CD4-positive, alpha-beta T cell (primary cell): ENCODE results near the gene DNAH3. TPM values are rescaled to one million over a fixed set of nuclear protein-coding genes. Genes with fewer than 3 reads are reported as not detected.
"Not testable (repeated sequence)": the region's sequence is repeated elsewhere in the genome, so short reads cannot be mapped to it uniquely, and the experiment has no call there.

ENCODE experiments used
- ATAC-seq: fragments of 200-7000 bp; cut with Tn5 transposase; one replicate; pipeline ENCODE4 v1.10.0; 2022; ENCODE audit warnings: mild to moderate bottlenecking; ENCODE audit not compliant: poor library complexity
- CTCF ChIA-PET: fragments of 350-600 bp; sonication (Branson Sonifier 250); formaldehyde crosslinking; loops from one replicate; lab custom pipeline; 2021; ENCODE audit warnings: antibody characterized with exemption, inconsistent platforms; lab: Charles Lee
- POLR2A ChIA-PET: fragments of 350-600 bp; sonication (Branson Sonifier 250); formaldehyde crosslinking; loops from one replicate; lab custom pipeline; 2021; ENCODE audit warnings: antibody characterized with exemption, inconsistent platforms; lab: Charles Lee
- DNase-seq, 14 experiments: peaks; one replicate each; pipeline ENCODE4 v3.0.0-alpha.2; 2013 to 2020; ENCODE audit warnings: mixed read lengths in 2 of 14
- H3K27ac ChIP-seq, 2 donors: one replicate each; pipeline versions ENCODE4 v1.5.1 to v1.7.0; 2013; ENCODE audit warnings: low read length in 2 of 2, low read depth in 1 of 2, mild to moderate bottlenecking in 1 of 2
- H3K27me3 ChIP-seq, 2 experiments: 1 replicate in 1 of 2; 2 replicates in 1 of 2; pipeline versions ENCODE4 v1.6.1 to v1.7.0; 2013; ENCODE audit warnings: low read length in 2 of 2, control low read depth in 1 of 2, mild to moderate bottlenecking in 1 of 2, moderate library complexity in 1 of 2; ENCODE audit not compliant: insufficient read depth in 2 of 2, control insufficient read depth in 1 of 2
- H3K36me3 ChIP-seq: one replicate; pipeline ENCODE4 v1.6.1; 2013; ENCODE audit warnings: low read length, control low read depth; ENCODE audit not compliant: insufficient read depth
- H3K4me1 ChIP-seq: one replicate; pipeline ENCODE4 v1.6.1; 2013; ENCODE audit warnings: low read length, control low read depth; ENCODE audit not compliant: insufficient read depth
- H3K4me3 ChIP-seq: one replicate; pipeline ENCODE4 v1.5.1; 2013; ENCODE audit warnings: mild to moderate bottlenecking, low read length, moderate library complexity
- H3K9me3 ChIP-seq, 2 experiments: 1 replicate in 1 of 2; 2 replicates in 1 of 2; pipeline versions ENCODE4 v1.6.1 to v1.7.0; 2013; ENCODE audit warnings: low read length in 2 of 2, mild to moderate bottlenecking in 2 of 2, control low read depth in 1 of 2, moderate library complexity in 1 of 2; ENCODE audit not compliant: control insufficient read depth in 1 of 2, insufficient read depth in 1 of 2
- H3K27ac Mint-ChIP-seq: one replicate; pipeline ENCODE4 v1.8.0; 2020; ENCODE audit warnings: mixed read lengths
- H3K27me3 Mint-ChIP-seq: one replicate; pipeline ENCODE4 v1.8.0; 2021; ENCODE audit warnings: mixed read lengths
- H3K36me3 Mint-ChIP-seq: one replicate; pipeline ENCODE4 v1.8.0; 2021; ENCODE audit warnings: low read depth, mixed read lengths
- H3K4me1 Mint-ChIP-seq: one replicate; pipeline ENCODE4 v1.8.0; 2021; ENCODE audit warnings: low read depth, mixed read lengths
- H3K4me3 Mint-ChIP-seq: one replicate; pipeline ENCODE4 v1.8.0; 2020; ENCODE audit warnings: mild to moderate bottlenecking, mixed read lengths
- H3K9me3 Mint-ChIP-seq: one replicate; pipeline ENCODE4 v1.8.0; 2020; ENCODE audit warnings: mixed read lengths
- CTCF ChIP-seq: fragments of 200-600 bp; IDR thresholded peaks from one replicate; pipeline ENCODE4 v1.8.0; 2022; ENCODE audit warnings: antibody characterized with exemption, mild to moderate bottlenecking
- intact Hi-C, 2 experiments: fragments of 100-400 bp; cut with DNase I in 1 of 2; cut with micrococcal nuclease in 1 of 2; formaldehyde crosslinking; loops; one replicate each; pipeline versions ENCODE4 v1.15.1 to v1.9.0; 2023 to 2025; cut with DNase I, micrococcal nuclease
- total RNA-seq, 174 experiments: library from RNA in 2 of 174; stranded (reverse) in 2 of 174; gene quantifications; one replicate each; pipeline ENCODE4 v1.2.3 and lab custom pipeline; 2021 to 2026

Gene DNAH3
- total RNA-seq, 2 experiments from 2014 or later, result not detected

- no peaks in the 10 kb centered on the region for H3K27me3 Mint-ChIP-seq
- H3K36me3 Mint-ChIP-seq, result peaks cover 12% of the 10 kb centered on the region
- no peak for TF ChIP-seq CTCF
- peaks cover 2% of the 10 kb centered on the region for H3K9me3 Mint-ChIP-seq
- H3K27me3 ChIP-seq, result no peaks in the 10 kb centered on the region
- ChIA-PET CTCF (no interaction called here), POLR2A (interaction anchor here (1.0 kb wide), 1 partner anchor 16 kb away, joined by 3 read pairs; no protein-coding TSS in a partner anchor)
- H3K4me1 ChIP-seq, result no peaks in the 10 kb centered on the region
- H3K27ac Mint-ChIP-seq, result no peak overlapping the region
- intact Hi-C loops, result no loop called here
- no peak overlapping the region for H3K27ac ChIP-seq
- H3K4me3 ChIP-seq, result no peak overlapping the region
- no peak overlapping the region for H3K4me3 Mint-ChIP-seq
- ATAC-seq, result no peak
- H3K4me1 Mint-ChIP-seq, result no peaks in the 10 kb centered on the region
- no peaks in the 10 kb centered on the region for H3K9me3 ChIP-seq
- no peak for DNase-seq
- H3K36me3 ChIP-seq, result peaks cover 4% of the 10 kb centered on the region
These were observed 220.3 kb downstream of the DNAH3 start for GRCh38 chr16:20930365-20930690.

GRCh38 chr16:20929676-20930364, 220.8 kb downstream of the DNAH3 start:
- H3K4me1 Mint-ChIP-seq, H3K4me1 ChIP-seq, POLR2A ChIA-PET, H3K27ac Mint-ChIP-seq, CTCF ChIA-PET, H3K9me3 ChIP-seq, H3K4me3 ChIP-seq, H3K4me3 Mint-ChIP-seq, H3K27ac ChIP-seq, H3K27me3 ChIP-seq, ATAC-seq, DNase-seq, H3K9me3 Mint-ChIP-seq, H3K27me3 Mint-ChIP-seq, H3K36me3 ChIP-seq: not testable (repeated sequence)
- intact Hi-C loops, result loop anchor here in 1 of 2 experiments (10.0 kb wide), 1 partner anchor 635 kb away; no protein-coding TSS in a partner anchor
- peaks cover 15% of the 10 kb centered on the region for H3K36me3 Mint-ChIP-seq

GRCh38 chr16:20928774-20929411, 221.8 kb downstream of the DNAH3 start:
- ChIA-PET POLR2A (no interaction called here), CTCF (no interaction called here)
- Histone ChIP-seq H3K4me1 (no peaks in the 10 kb centered on the region), H3K27me3 (no peaks in the 10 kb centered on the region), H3K4me3 (no peak overlapping the region), H3K36me3 (peaks cover 8% of the 10 kb centered on the region), H3K27ac (no peak overlapping the region), H3K9me3 (no peaks in the 10 kb centered on the region)
- TF ChIP-seq CTCF, result no peak
- H3K36me3 Mint-ChIP-seq, result peaks cover 22% of the 10 kb centered on the region
- no peak overlapping the region for H3K27ac Mint-ChIP-seq
- no peaks in the 10 kb centered on the region for H3K27me3 Mint-ChIP-seq
- intact Hi-C loops, result loop anchor here in 1 of 2 experiments (10.0 kb wide), 1 partner anchor 636 kb away; no protein-coding TSS in a partner anchor
- DNase-seq (no peak), ATAC-seq (no peak)
- H3K4me3 Mint-ChIP-seq, result no peak overlapping the region
- H3K4me1 Mint-ChIP-seq, result no peaks in the 10 kb centered on the region
- peaks cover 2% of the 10 kb centered on the region for H3K9me3 Mint-ChIP-seq
